HG03439 (cell line): Measurements from ENCODE around the gene SERINC4.

ENCODE experiments used
- ATAC-seq: cut with Tn5 transposase; IDR thresholded peaks from one replicate; pipeline ENCODE4 v1.9.1; 2021; ENCODE audit warnings: mild to moderate bottlenecking, moderate library complexity; ENCODE audit not compliant: unreplicated experiment

Gene SERINC4

DNA sequence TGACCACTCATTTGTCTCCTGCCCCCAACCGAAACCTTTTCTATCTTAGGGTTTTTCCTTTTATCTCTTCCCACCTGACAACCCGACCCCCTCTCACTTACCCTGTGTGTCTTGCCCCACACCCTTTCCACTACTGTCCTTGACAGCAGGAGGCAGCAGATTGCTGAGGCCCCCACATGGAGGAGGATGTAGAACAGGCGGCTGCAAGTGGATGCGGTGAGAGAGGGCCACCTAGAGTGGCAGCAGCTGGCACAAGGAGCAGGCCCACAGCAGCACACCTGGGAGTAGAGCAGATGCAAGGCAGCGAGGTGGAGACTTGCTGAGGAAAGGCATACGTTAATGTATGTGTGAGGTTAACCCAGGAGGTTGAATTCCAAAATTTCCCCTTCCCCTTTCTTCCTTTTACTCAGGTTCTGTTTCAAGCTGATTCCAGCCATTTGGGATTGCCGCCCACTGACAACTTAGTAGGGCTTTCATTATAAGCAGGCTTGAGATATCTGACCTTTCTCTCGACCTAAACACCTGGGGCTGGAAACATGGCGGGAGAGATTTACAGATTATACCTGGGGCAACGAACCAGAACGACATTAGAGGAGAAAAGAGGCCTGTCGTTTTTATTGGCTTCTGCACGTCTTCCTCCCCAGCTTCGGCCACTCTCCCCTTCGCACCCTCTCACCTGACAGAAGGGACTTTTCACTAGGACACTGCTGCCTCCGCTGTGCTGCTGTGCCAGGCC lies 643 bp downstream of the SERINC4 start:
- ATAC-seq: no peak

DNA sequence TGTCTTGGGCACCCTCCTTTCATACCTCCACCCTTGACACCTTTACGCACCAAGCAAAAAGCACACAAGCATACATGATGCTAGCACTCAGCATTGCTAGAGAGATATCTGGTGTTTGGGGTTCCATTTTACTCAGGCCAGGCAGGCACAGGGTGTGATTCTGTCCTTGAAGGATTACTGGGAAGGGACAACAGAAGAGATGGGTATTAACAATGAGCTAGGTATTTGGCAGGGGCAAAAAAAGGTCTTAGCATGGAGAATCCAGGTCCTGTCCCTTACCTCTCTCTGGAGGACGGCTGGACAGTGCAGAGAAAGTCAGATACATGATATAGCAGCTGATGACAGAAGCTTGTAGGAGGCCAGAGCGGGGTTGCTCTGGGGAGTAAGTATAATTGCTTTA lies 3.5 kb downstream of the SERINC4 start:
- no peak for ATAC-seq

DNA sequence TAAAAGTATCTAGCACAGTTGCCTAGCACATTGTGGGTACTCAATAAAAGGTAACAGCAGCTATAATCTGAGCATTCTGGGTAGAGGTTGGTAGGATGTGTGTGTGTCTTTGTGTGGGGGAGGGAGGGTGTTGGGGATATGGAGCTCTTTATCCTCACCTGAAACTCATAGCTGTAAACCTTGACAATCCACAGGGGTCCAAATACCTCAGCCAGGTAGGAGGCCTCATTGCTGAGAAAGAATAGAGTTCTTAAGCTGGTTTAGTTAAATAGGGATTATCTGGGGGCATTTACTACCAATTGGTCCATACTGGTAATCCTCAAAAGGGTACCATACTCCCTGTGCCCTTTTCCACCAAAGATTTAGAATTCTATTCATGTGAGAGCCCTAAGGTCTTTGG lies 4.0 kb downstream of the SERINC4 start:
- no peak for ATAC-seq

DNA sequence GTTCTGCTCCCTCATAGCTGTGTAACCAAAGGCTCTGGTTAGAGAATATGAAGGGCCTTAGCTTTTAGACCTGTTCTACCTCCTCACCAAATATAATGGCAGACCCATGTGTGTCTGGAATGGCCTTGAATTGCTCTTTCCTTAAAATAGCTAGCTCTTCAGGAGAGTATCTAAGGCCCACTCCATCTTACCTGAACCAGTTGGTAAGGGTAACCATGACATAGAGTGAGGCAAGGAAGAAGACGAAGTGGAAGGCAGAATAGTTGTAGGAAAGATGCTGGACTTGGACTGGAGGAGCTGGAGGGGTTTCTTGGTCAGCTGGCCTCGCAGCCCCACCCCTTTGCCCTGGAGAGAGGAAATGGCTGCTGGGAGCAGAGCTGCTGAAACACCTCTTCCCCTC lies 4.8 kb downstream of the SERINC4 start:
- ATAC-seq: no peak

DNA sequence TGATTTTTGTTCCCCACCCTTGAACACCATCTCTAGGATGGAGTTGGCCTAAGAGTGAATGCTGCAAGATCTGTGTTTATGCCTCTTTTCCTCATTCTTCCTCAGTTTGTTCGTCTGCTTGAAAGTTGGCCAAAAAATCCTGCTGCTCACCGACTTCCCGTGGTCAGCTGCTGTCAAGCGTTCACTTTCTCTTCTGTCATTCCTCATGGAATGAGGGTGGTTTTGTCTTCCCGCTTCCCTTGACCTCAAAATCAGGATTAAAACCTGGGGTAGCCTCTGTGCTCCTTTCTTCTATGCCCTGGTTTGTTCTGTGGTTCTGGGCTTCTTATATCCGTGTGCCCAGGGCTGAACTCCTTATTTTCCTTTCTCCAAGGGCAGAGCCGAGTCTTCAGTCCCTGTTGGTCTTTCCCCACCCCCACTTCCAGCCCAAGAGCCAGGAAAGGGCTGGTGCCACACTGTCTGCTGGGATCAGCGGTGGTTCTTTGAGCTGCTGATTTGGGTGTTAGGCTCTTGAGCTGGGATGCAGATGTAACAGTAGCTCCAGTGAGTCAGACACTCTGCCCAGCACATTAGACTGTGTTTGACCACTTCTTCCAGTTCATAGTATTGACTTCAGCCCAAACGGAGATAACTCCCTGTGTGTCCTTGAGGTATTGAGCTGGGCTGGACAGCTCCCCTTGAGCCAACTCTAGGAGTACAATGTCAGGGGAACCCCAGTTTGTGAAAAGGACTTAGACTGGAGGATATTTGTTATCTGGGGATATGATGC lies 5.6 kb downstream of the SERINC4 start:
- ATAC-seq: no peak

DNA sequence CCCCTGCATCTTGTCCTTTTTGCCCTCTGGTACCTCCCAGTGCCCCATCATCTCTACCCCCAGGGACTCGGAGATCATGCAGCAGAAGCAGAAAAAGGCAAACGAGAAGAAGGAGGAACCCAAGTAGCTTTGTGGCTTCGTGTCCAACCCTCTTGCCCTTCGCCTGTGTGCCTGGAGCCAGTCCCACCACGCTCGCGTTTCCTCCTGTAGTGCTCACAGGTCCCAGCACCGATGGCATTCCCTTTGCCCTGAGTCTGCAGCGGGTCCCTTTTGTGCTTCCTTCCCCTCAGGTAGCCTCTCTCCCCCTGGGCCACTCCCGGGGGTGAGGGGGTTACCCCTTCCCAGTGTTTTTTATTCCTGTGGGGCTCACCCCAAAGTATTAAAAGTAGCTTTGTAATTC lies 6.4 kb downstream of the SERINC4 start:
- no peak for ATAC-seq

DNA sequence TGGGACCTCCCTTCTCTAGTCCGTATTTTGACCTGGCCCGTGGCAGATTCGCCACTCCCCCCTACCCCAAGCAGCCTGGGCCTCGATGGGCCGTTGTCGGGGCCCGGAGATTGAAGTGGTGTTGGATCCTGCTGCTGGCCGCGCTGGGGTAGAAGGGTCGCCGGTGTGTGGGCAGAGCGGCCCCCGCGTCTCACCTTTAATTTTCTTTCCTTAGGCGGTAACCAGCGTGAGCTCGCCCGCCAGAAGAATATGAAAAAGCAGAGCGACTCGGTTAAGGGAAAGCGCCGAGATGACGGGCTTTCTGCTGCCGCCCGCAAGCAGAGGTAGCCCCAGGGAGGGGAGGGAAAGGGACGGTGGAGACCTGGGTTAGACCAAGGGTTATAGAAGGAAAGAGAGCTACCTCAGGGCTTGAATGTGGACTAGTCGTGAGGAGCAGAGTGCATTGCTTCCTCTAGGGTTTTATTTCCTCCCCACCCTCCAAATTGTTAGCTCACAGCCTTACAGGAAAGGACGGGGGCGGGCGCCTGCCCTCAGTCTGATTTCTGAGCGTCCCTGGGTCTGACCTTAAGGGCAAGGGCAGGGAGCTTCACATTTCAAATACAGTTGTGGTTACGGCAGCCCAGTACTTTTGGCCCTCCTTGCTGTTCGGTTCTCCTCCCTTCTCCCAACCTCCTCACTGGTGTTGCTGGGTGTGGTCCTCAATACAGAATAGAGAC lies 7.1 kb downstream of the SERINC4 start:
- no peak for ATAC-seq

DNA sequence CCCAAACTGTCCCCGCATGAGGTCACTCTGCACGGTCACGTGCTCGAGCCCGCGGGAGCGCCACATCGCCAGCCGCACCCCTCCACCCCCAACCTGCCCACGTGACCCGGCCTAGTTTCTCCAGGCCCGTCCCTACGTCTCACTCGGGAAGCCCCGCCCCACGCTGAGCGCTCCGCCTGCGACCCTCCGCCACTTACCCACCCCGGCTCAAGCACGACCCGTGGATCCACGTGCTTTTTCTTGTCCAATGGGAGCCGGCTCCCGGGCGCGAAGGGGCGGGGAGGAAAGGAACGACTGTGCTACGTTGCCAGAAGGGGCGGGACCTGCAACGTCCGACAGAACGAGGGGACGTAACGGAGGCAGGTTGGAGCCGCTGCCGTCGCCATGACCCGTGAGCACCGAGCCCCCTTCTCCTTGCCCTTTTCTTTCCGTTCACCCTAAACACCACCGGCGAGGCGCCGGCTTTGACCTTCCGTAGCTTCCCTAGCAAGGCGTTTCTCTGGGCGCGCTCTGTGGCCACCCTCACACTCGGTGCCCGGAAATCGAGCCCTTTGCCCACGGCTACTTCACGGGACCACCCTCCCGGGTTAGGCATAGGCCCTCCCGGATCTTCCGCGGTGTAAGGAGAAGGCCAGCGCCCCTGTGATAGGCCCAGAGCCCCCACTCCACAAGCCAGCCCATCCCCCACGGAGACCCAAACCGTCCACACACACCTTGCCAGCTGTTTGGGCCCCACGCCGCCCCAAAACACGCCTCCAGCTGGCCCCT lies 7.8 kb downstream of the SERINC4 start, which contains the start of gene SERF2:
Gene SERF2 (plus strand): TSS at position 328 of the 768 bp plus-strand sequence. CDS start 57 bp downstream, at position 385.
- peak; percentile 83 for ATAC-seq

DNA sequence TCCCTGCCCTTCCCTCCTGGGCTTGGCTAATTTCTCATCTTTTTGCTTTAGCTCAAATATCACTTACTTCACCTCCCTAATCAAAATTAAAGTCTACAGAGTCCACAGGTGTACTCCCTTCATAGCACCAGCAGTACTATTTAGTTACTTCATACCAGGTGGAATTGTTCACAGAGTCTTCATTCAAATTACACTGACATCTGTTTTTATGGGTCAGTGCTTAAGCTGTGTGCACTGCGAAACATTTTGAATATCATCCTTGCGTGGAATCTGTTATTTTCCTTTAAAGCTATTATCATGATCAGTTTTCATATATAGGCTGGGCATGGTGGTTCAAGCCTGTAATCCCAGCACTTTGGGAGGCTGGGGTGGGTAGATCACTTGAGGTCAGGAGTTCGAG lies 10.6 kb downstream of the SERINC4 start:
- no peak for ATAC-seq

DNA sequence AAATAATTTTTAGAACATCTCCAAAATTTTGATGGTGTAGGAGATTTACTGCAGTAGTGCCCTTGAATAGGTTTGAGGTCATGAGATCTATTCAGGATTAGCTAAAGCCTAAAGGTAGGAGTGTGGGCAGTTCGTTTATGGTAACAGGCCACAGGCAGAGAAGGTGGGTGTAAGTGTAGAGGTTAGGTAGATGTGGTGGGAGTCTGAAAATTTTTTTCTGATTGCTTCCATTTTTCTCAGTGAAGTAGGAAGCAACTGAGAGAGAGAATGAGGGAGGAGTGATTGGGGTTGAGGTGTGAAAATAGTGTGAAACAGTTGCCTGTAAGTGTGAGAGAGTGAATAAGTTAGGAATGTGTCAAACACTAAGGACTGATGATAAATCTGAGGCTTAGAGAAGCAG lies 21.0 kb downstream of the SERINC4 start:
- no peak for ATAC-seq

DNA sequence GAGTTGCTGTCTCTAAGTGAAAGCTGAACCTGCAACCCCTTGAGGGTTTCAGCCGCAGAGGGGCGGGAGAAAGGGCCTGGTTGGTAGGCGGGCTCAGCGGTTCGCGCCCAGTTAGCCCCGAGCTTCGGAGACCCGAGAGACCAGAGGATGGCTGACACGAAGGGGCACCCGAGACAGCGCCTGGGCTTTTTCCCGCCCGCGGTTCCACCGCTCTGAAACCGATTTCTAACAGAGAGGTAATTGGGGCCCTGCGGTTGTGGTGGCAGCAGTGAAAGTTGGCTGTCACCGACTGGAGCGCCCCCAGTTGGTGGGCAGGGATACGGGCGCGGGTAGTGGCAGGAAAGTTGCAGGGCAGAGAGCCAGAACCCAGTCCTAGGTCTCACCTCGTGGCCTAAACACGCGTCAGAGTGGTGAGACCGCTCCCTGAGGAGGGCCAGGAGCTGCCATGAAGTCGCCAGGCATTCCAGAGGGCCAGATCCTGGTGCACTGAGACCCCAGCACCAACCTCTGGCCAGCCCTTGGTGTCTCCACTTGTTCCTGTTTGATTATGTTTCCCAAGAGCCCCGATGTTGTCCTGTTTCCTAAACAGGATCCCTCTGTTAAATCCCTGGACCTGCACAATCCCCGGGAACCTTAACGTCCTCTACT lies 22.6 kb downstream of the SERINC4 start:
- ATAC-seq: peak; percentile 44

DNA sequence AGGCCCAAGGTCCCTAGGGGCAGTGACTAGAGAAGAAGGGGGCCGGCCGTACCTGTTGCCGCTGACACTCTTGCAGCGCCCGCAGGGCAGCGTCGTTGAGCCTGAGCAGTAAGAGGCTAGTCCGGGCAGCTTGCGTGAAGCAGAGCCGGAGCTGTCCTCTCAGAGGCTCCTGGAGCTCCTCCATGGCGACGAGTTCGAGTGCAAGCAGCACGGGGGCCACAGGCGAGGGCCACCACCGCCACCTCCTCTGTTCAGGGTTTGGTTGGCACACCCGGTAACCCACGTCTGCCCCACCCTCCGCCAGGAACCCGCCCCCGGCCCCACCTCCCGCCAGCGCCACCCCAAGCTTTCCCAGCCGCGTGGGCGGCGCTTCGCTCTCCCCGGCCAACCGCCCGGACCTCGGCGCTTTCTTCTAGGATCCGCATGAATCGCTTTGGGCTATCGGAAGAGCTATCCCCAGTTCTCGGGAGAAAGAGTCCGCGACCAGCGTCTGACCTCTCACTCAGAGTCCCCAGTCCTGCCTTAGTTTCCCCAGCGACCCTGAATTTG lies 23.2 kb downstream of the SERINC4 start, which contains the start of gene ELL3:
Gene ELL3 (minus strand): TSS at position 249 of the 549 bp plus-strand sequence. CDS start 65 bp downstream, at position 184.
- peak; percentile 39 for ATAC-seq

DNA sequence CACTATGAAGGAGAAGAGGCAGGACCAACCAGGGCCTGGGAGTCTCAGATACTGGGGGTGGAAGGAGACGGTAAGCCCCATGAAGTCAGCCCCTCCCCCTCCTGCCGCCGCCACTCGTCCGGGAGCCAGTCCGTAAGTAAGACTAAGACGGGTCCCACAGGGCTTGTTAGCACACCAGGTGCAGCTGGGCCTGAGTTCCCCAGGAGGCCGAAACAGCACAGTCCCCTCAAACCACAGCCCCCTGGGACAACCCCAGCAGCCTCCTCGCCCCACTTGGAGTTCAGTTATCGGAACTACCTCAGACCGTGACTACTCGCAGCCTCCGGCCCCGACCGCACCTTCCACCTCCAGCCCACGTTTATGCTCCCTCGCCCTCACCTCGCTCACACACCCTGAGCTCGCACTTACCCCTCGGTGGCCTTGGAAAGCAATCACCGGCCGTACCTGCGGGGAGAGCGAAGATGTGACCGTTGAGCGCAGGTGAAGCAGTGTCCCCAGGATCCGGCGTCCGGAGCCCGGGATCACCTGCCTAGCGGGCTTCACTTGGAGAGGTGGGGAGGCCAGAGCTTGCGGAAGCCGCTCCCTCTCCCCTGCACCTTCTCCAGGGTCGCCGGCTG lies 23.8 kb downstream of the SERINC4 start:
- peak; percentile 47 for ATAC-seq

DNA sequence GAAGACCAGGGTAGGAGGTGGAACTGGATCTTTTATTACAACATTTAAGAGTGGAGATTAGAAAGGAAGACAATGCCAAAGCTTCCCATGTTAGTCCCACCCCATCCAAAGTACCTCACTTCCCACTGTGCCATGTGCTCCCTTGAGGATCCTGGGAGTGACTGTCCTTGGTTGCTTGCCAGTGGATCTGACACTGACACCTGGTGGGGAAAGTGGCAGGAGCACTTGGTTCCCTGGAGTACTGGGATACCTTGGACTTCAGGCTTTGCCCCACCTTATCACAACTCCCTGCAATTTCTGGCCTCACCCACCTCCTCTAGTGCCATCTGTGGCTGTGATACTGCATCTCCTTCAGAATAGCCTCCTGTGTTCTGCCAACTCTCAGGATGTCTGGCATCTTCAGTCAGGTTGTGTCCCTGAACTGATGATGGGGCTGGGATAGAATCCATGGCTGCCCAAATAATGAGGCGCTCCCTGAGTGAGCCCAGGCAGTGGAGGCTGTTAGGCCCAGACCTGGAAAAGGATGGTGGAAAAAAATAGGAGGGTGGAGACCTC lies 24.5 kb downstream of the SERINC4 start:
- no peak for ATAC-seq

DNA sequence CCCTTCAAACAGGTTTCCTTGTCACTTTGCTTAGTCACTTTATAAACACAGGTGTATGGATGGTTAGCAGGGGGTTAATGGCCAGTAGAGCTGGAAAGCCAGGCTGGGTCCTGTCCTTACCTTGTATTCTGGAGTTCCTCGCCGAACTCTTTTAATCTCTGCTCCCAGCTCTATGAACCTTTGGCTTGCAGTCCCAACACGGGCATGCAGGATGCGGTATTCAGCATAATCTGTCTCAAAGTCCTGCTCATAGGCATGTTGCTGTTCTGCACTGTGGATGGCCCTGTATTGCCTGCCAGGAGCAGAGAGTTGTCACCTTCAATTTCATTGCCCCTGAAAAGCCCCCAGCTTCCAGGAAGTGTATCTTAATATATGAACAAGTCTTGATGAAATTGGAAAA lies 26.0 kb downstream of the SERINC4 start:
- ATAC-seq: no peak

DNA sequence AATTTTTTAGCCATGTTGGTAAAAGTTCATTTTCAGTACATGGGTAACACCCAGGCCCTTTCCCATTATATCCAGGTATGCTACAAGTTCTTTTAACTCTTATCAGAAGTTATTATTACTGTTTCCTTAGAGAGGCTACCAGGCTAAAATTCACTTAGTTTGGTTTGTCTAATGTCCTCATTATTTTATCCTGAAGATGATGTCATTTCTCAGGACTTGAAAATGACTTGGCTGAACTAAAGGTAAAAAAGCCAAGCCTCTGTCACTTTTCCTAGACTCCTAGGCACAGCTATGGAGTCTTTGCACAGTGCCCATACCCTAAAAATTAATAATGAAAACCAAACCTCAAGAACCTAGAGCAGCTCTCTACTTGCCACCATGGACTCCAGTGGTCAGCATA lies 27.4 kb downstream of the SERINC4 start:
- no peak for ATAC-seq

DNA sequence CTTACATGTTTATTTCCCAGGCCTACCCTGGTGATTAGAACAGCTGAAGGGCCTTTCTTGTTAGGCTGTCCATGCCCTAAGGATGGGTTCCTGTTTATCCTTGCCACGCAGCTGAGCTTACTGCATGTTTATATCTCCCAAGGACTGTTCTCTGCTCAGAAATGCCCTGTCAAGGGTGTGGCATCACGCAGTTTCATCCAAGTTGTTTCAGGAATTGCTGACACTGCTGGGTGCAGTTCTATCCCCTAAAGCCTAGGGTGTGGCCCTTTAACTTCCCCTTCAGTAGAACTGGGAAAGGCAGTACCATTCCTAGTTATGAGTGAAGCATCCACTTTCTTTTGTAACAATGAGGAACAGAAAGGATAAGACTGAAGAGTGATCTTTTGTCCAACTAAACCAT lies 28.2 kb downstream of the SERINC4 start:
- no peak for ATAC-seq

DNA sequence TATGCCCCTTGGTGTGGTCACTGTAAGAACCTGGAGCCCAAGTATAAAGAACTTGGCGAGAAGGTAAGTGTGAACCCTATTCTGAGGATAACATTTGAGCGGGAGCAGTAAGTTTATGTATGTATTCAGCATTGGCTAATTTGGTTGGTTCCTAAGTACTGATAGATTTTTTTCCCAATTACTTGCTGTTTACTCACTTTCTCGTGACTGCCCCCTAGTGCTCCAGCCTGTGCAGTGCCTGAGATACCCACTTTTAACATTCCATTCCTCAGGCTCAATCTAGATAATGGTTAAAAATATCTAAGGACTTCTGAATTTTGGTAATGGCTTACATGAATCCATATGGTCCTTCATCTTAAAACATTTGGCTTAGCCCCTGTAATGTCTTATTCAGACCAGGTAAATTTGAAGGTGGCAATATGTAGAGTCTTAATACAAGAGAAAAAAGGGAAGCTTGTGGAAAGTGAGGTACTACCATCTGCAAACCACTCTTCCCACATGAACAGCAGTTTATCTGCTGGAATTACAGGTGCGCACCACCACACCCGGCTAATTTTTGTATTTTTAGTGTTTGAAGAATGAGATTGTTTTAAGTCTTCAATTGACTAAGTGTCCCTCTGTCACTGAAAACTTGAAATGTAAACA lies 30.3 kb downstream of the SERINC4 start:
- ATAC-seq: no peak
